Measurements from ENCODE around the gene CR2. TPM values are rescaled to one million over a fixed set of nuclear protein-coding genes. Genes with fewer than 3 reads are reported as not detected.

CR2 gene
- total RNA-seq, 1 experiment from 2014 or later, result 1.8 TPM

- Histone ChIP-seq H3K79me2 (ENCODE audit: insufficient read depth, low read length) (no peaks in the 10 kb centered on the region), H2AK5ac (ENCODE audit: insufficient read length, low read length) (no peak overlapping the region), H3K14ac (ENCODE audit: insufficient read depth, low read length) (no peak overlapping the region), H2BK12ac (ENCODE audit: insufficient read length, low read depth, low read length) (no peak overlapping the region), H3K9ac (ENCODE audit: extremely low read depth, insufficient read length, low read length) (no peak overlapping the region), H3K9me3 (ENCODE audit: control insufficient read depth, low read depth, low read length) (no peaks in the 10 kb centered on the region), H2BK20ac (ENCODE audit: low read depth, low read length, poor library complexity, severe bottlenecking) (no peak overlapping the region), H2BK120ac (ENCODE audit: low read depth, low read length, poor library complexity, severe bottlenecking) (no peak overlapping the region), H2AFZ (ENCODE audit: low read length) (no peak overlapping the region), H3T11ph (ENCODE audit: low read length) (no peak overlapping the region), H3K4me2 (ENCODE audit: insufficient read depth, insufficient read length, low read length) (peak overlapping the region; percentile 46), H4K5ac (ENCODE audit: insufficient read length, low read depth, low read length) (no peak overlapping the region), H3K18ac (ENCODE audit: insufficient read length, low read depth, low read length) (no peak overlapping the region), H4K8ac (replicated peaks; ENCODE audit: insufficient read length, low read depth, low read length) (no peak overlapping the region), H3K56ac (ENCODE audit: insufficient read length, low read depth, low read length) (no peak overlapping the region), H3K27me3 (ENCODE audit: insufficient read depth, low read length) (0 out of 2 replicates have a peak, but pooled peaks cover 2% of the 10 kb centered on the region), H3K23ac (ENCODE audit: insufficient read length, low read depth, low read length) (no peak overlapping the region), H2BK5ac (ENCODE audit: insufficient read length, low read length) (no peak overlapping the region), H2BK15ac (ENCODE audit: low read depth, low read length) (no peak overlapping the region), H4K91ac (ENCODE audit: insufficient read length, low read depth, low read length) (no peak overlapping the region), H4K20me1 (ENCODE audit: control insufficient read depth, insufficient read depth, insufficient read length) (no peaks in the 10 kb centered on the region), H3K79me1 (ENCODE audit: insufficient read depth, low read depth, low read length, poor library complexity, severe bottlenecking) (no peaks in the 10 kb centered on the region), H3K4ac (ENCODE audit: low read depth, low read length) (no peak overlapping the region), H3K27ac (ENCODE audit: insufficient read length, low read depth, low read length) (no peak overlapping the region), H3K4me1 (ENCODE audit: insufficient read depth, low read length) (no peaks in the 10 kb centered on the region; the same call in 1 of the 2 replicates), H3K23me2 (ENCODE audit: insufficient read length, low read depth, low read length, poor library complexity, severe bottlenecking) (no peaks in the 10 kb centered on the region)
- H3K36me3 Mint-ChIP-seq (ENCODE audit: insufficient read depth in 1 of 3, low read depth in 3 of 3), result peaks cover 0 to 11% (median 5%) of the 10 kb centered on the region in 3 experiments; a peak in 5 of 7 replicates
- H3K9me3 Mint-ChIP-seq, result peaks cover 11 to 15% of the 10 kb centered on the region in 2 experiments
- H3K27me3 Mint-ChIP-seq (ENCODE audit: low read depth), result peaks cover 12% of the 10 kb centered on the region
- no CpG with 5 or more reads among the region's 28 CpGs for WGBS (ENCODE audit: extremely low coverage, insufficient read length, low lambda C conversion rate)
- peak; percentile 38; the same call in 2 of the 3 replicates for TF ChIP-seq CTCF (conservative IDR thresholded peaks at IDR 0.05)
- DNase-seq, result peak; percentile 69
- peaks cover 14 to 15% of the 10 kb centered on the region in 2 experiments for H3K4me1 Mint-ChIP-seq
- no peak overlapping the region; a peak in 1 of 7 replicates for H3K27ac Mint-ChIP-seq
- H3K4me3 Mint-ChIP-seq, result peak overlapping the region; percentile 56 to 71
Observed at GRCh38 chr1:207423560-207424292, 30.4 kb upstream of the CR2 start.

Measured in H9 (cell line).